DND-41 (cell line): ENCODE results near the gene RAB39B.

Source experiments
- EZH2 ChIP-seq: IDR thresholded peaks from 3 replicates; pipeline ENCODE4 v1.6.1; 2012; ENCODE audit warnings: borderline replicate concordance, low read depth, mild to moderate bottlenecking, moderate library complexity, low read length, inconsistent platforms; ENCODE audit not compliant: severe bottlenecking
- TF ChIP-seq, protein P1 (sequence below): IDR thresholded peaks from 2 replicates; pipeline ENCODE4 v1.5.1; 2012; ENCODE audit warnings: borderline replicate concordance, low read length, moderate library complexity, mild to moderate bottlenecking; ENCODE audit not compliant: poor library complexity, severe bottlenecking; ENCODE audit errors: extremely low read depth

DNA sequence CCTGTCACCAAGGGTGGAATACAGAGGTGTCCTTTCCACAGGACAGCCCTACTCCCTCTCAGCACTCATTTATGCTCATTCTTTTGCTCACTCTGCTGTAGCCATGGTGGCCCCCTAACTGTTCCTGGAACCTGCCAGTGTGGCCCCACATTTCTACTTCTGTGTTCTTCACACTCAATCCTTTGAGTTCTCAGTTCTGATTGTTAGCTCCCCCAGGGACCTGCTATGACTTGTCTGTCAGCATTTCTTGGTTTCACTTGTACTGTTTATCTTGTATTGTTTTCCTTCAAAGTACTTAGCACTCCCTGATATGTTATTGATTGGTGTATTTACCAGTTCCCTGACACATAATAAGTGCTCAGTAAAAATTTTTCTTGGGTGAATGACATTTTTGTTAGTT, 33.1 kb downstream of the RAB39B start:
- TF ChIP-seq, protein P1, sequence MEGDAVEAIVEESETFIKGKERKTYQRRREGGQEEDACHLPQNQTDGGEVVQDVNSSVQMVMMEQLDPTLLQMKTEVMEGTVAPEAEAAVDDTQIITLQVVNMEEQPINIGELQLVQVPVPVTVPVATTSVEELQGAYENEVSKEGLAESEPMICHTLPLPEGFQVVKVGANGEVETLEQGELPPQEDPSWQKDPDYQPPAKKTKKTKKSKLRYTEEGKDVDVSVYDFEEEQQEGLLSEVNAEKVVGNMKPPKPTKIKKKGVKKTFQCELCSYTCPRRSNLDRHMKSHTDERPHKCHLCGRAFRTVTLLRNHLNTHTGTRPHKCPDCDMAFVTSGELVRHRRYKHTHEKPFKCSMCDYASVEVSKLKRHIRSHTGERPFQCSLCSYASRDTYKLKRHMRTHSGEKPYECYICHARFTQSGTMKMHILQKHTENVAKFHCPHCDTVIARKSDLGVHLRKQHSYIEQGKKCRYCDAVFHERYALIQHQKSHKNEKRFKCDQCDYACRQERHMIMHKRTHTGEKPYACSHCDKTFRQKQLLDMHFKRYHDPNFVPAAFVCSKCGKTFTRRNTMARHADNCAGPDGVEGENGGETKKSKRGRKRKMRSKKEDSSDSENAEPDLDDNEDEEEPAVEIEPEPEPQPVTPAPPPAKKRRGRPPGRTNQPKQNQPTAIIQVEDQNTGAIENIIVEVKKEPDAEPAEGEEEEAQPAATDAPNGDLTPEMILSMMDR = no peak
- TF ChIP-seq EZH2 = no peak
